Hematopoietic multipotent progenitor cell treated with erythropoietin and hydrocortisone succinate and interleukin-3 and kit ligand, for 6 days (in vitro differentiated cells): ENCODE measurements around the gene ARHGEF4.

Experiments used
- DNase-seq: peaks from one replicate; pipeline ENCODE4 v3.0.0-alpha.2; 2015

The ARHGEF4 gene

DNA sequence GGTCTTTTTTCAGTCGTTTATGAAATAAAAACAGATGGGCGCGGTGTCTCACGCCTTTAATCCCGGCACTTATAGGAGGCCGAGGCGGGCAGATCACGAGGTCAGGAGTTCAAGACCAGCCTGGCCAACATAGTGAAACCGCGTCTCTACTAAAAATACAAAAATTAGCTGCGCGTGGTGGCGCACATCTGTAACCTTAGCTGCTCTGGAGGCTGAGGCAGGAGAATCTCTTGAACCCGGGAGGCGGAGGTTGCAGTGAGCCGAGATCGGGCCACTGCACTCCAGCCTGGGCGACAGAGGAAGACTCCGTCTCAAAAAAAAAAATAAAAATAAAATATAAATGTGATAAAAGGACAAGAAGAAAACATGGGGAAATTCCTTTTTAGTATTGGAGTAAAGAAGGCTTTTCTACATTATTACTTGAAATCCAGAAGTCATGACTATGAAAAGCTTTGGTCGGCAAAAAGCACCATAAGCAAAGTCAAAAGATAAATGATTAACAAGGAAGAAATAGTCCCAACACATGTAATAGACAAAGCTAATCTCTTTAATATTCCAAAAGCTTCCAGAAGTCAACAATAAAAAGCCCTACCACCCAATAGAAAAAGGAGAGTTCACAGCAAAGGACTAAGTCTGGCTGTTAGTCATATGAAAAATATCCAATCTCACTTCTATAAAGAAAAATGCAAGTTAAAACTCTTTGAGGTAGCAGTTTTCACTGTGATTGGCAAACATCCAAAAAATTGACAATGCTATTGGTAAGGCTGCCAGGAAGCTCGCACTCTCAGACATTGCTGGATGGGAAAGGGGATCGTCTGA, 258.0 kb downstream of the ARHGEF4 start:
- no peak for DNase-seq
